HepG2 (cell line): ENCODE measurements around the gene FCGBP. TPM values are rescaled to one million over a fixed set of nuclear protein-coding genes. Genes with fewer than 3 reads are reported as not detected.

Experiments used
- ADNP ChIP-seq: sonication (generic); formaldehyde crosslinking; IDR thresholded peaks from 2 replicates; pipeline ENCODE4 v1.4.0; 2020; ENCODE audit warnings: missing genetic modification reagents
- ATF1 ChIP-seq: IDR thresholded peaks from 2 replicates; pipeline ENCODE4 v1.6.1; 2016; ENCODE audit warnings: mild to moderate bottlenecking, control low read depth
- ELF1 ChIP-seq: sonication (generic); formaldehyde crosslinking; IDR thresholded peaks from 2 replicates; pipeline ENCODE4 v1.4.0; 2020; ENCODE audit warnings: missing genetic modification reagents
- HDAC6 ChIP-seq: fragments of 200-600 bp; sonication (generic); IDR thresholded peaks from 2 replicates; pipeline ENCODE4 v1.7.0; 2017; ENCODE audit warnings: mild to moderate bottlenecking, antibody characterized with exemption, low read length, low read depth
- HHEX ChIP-seq: IDR thresholded peaks from 2 replicates; pipeline ENCODE4 v1.6.1; 2016; ENCODE audit warnings: control low read depth
- KDM5B ChIP-seq: sonication (generic); formaldehyde crosslinking; IDR thresholded peaks from 2 replicates; pipeline ENCODE4 v1.4.0; 2020; ENCODE audit warnings: missing genetic modification reagents, mild to moderate bottlenecking, borderline replicate concordance
- MAFK ChIP-seq, 2 experiments: IDR thresholded peaks in 1 of 2; conservative IDR thresholded peaks in 1 of 2; 2 replicates each; pipeline ENCODE4 v1.6.1; 2011; ENCODE audit warnings: improper control_type of control experiment in 2 of 2, low read length in 2 of 2
- MTF1 ChIP-seq: sonication (generic); formaldehyde crosslinking; IDR thresholded peaks from 2 replicates; pipeline ENCODE4 v1.5.0; 2020; ENCODE audit warnings: missing genetic modification reagents
- SETDB1 ChIP-seq: sonication (generic); formaldehyde crosslinking; IDR thresholded peaks from 2 replicates; pipeline ENCODE4 v1.5.1; 2020; ENCODE audit warnings: missing genetic modification reagents, mild to moderate bottlenecking, borderline replicate concordance
- SMARCC2 ChIP-seq: fragments of 450-650 bp; IDR thresholded peaks from 2 replicates; pipeline ENCODE4 v1.6.1; 2017; ENCODE audit warnings: antibody characterized with exemption, mild to moderate bottlenecking
- ZFP36 ChIP-seq: fragments of 150-350 bp; IDR thresholded peaks from 2 replicates; pipeline ENCODE4 v1.6.1; 2018; ENCODE audit warnings: borderline replicate concordance, low read length, low read depth; ENCODE audit not compliant: partially characterized antibody
- ZNF101 ChIP-seq: sonication (generic); formaldehyde crosslinking; IDR thresholded peaks from 2 replicates; pipeline ENCODE4 v1.4.0; 2020; ENCODE audit warnings: mild to moderate bottlenecking, low read depth, missing genetic modification reagents, borderline replicate concordance
- ZNF747 ChIP-seq: sonication (generic); formaldehyde crosslinking; IDR thresholded peaks from 2 replicates; pipeline ENCODE4 v1.8.1; 2023; ENCODE audit warnings: missing genetic modification reagents, mild to moderate bottlenecking, borderline replicate concordance
- polyA plus RNA-seq, 8 experiments: library from polyadenylated mRNA; depleted of rRNA in 3 of 8; stranded (reverse) in 7 of 8; unstranded in 1 of 8; fragments of >200 nt; fragmentation: Illumina TruSeq in 4 of 8; extraction: Trizol in 4 of 8; gene quantifications; 2 replicates each; pipeline versions ENCODE4 v1.2.1 to v1.2.3, GENCODE V29; 2011 to 2016; ENCODE audit warnings: low read depth in 4 of 8, missing spikeins in 1 of 8, mixed read lengths in 1 of 8; ENCODE audit not compliant: insufficient read depth in 1 of 8
- total RNA-seq, 5 experiments: library from RNA; depleted of rRNA; stranded (reverse); fragments of >200 nt; fragmentation: Illumina TruSeq; extraction: Trizol; gene quantifications; 2 replicates each; pipeline ENCODE4 v1.2.3, GENCODE V29; 2016; ENCODE audit warnings: low read depth in 1 of 5
- TF ChIP-seq, protein P1 (sequence below): sonication (generic); formaldehyde crosslinking; IDR thresholded peaks from 2 replicates; pipeline ENCODE4 v1.4.0; 2020; ENCODE audit warnings: missing genetic modification reagents, borderline replicate concordance
- TF ChIP-seq, protein P2 (sequence below): sonication (generic); formaldehyde crosslinking; IDR thresholded peaks from 2 replicates; pipeline ENCODE4 v1.8.0; 2022; ENCODE audit warnings: missing genetic modification reagents, mild to moderate bottlenecking, moderate library complexity, borderline replicate concordance
- TF ChIP-seq, protein P3 (sequence below): sonication (generic); formaldehyde crosslinking; IDR thresholded peaks from 2 replicates; pipeline ENCODE4 v1.4.0; 2020; ENCODE audit warnings: missing genetic modification reagents
- TF ChIP-seq, protein P4 (sequence below): IDR thresholded peaks from 2 replicates; pipeline ENCODE4 v1.6.1; 2016; ENCODE audit warnings: low read depth, missing genetic modification reagents, missing compliant biosample characterization

FCGBP gene
- total and polyA plus RNA-seq, 2 of the 13 experiments (the other 11 are each of a cell fraction or from before 2014, with no cell fraction given), result 1.3 to 7.0 TPM

DNA sequence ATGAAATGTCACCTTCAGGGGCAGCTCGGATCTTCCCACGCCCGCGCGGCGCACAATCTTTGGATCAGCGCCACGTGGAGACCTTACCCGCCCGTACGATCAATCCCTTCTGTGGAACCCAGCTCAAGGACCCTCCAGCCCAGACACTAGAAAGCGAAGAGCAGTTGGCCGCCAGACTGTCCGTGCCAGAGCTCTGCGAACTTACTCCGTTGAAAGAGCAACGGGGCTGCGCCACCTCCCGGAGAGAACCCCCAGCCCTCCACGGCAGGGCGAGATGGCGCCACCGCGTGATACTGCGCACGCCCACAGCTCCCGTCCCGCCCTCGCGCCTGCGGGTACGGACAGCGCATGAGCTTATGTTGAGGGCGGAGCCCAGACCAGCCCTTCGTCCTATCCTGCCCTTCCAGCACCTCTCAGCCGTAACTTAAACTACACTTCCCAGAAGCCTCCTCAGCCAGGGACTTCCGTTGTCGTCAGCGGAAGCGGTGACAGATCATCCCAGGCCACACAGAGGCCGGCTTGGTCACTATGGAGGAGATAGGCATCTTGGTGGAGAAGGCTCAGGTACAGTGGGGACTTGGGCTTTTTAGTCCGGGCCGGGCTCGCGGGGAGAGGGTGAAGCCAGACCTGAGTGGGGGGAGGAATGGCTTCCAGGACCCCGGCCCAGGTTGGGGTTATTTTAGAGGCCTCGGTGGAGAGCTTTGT, 36.4 kb upstream of the FCGBP start, which contains the start of gene PSMC4 (continued):
- TF ChIP-seq SMARCC2 (no peak), MTF1 (CRISPR knock-in tag) (no peak), KDM5B (peak; percentile 95; the same call in 1 of the 2 replicates), ATF1 (CRISPR knock-in tag) (peak; percentile 95), MAFK (conservative IDR thresholded peaks at IDR 0.05 in 1 of 2, IDR thresholded peaks at IDR 0.05 in 1 of 2; ENCODE audit: low read length in 2 of 2) (no peak), HHEX (CRISPR knock-in tag) (no peak), ZNF747 (CRISPR knock-in tag) (0 out of 2 replicates have a peak, but pooled peaks have one; percentile 38), ADNP (CRISPR knock-in tag) (no peak), HDAC6 (no peak), ZNF101 (CRISPR knock-in tag) (no peak), ELF1 (CRISPR knock-in tag) (peak; percentile 96), ZFP36 (no peak), SETDB1 (CRISPR knock-in tag) (no peak)
- TF ChIP-seq, protein P1, sequence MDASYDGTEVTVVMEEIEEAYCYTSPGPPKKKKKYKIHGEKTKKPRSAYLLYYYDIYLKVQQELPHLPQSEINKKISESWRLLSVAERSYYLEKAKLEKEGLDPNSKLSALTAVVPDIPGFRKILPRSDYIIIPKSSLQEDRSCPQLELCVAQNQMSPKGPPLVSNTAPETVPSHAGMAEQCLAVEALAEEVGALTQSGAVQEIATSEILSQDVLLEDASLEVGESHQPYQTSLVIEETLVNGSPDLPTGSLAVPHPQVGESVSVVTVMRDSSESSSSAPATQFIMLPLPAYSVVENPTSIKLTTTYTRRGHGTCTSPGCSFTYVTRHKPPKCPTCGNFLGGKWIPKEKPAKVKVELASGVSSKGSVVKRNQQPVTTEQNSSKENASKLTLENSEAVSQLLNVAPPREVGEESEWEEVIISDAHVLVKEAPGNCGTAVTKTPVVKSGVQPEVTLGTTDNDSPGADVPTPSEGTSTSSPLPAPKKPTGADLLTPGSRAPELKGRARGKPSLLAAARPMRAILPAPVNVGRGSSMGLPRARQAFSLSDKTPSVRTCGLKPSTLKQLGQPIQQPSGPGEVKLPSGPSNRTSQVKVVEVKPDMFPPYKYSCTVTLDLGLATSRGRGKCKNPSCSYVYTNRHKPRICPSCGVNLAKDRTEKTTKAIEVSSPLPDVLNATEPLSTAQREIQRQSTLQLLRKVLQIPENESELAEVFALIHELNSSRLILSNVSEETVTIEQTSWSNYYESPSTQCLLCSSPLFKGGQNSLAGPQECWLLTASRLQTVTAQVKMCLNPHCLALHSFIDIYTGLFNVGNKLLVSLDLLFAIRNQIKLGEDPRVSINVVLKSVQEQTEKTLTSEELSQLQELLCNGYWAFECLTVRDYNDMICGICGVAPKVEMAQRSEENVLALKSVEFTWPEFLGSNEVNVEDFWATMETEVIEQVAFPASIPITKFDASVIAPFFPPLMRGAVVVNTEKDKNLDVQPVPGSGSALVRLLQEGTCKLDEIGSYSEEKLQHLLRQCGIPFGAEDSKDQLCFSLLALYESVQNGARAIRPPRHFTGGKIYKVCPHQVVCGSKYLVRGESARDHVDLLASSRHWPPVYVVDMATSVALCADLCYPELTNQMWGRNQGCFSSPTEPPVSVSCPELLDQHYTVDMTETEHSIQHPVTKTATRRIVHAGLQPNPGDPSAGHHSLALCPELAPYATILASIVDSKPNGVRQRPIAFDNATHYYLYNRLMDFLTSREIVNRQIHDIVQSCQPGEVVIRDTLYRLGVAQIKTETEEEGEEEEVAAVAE (CRISPR knock-in tag), result peak; percentile 79
- TF ChIP-seq, protein P2, sequence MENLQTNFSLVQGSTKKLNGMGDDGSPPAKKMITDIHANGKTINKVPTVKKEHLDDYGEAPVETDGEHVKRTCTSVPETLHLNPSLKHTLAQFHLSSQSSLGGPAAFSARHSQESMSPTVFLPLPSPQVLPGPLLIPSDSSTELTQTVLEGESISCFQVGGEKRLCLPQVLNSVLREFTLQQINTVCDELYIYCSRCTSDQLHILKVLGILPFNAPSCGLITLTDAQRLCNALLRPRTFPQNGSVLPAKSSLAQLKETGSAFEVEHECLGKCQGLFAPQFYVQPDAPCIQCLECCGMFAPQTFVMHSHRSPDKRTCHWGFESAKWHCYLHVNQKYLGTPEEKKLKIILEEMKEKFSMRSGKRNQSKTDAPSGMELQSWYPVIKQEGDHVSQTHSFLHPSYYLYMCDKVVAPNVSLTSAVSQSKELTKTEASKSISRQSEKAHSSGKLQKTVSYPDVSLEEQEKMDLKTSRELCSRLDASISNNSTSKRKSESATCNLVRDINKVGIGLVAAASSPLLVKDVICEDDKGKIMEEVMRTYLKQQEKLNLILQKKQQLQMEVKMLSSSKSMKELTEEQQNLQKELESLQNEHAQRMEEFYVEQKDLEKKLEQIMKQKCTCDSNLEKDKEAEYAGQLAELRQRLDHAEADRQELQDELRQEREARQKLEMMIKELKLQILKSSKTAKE (CRISPR knock-in tag), result no peak
- TF ChIP-seq, protein P3, sequence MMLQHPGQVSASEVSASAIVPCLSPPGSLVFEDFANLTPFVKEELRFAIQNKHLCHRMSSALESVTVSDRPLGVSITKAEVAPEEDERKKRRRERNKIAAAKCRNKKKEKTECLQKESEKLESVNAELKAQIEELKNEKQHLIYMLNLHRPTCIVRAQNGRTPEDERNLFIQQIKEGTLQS, result peak; percentile 69; the same call in 1 of the 2 replicates
- TF ChIP-seq, protein P4, sequence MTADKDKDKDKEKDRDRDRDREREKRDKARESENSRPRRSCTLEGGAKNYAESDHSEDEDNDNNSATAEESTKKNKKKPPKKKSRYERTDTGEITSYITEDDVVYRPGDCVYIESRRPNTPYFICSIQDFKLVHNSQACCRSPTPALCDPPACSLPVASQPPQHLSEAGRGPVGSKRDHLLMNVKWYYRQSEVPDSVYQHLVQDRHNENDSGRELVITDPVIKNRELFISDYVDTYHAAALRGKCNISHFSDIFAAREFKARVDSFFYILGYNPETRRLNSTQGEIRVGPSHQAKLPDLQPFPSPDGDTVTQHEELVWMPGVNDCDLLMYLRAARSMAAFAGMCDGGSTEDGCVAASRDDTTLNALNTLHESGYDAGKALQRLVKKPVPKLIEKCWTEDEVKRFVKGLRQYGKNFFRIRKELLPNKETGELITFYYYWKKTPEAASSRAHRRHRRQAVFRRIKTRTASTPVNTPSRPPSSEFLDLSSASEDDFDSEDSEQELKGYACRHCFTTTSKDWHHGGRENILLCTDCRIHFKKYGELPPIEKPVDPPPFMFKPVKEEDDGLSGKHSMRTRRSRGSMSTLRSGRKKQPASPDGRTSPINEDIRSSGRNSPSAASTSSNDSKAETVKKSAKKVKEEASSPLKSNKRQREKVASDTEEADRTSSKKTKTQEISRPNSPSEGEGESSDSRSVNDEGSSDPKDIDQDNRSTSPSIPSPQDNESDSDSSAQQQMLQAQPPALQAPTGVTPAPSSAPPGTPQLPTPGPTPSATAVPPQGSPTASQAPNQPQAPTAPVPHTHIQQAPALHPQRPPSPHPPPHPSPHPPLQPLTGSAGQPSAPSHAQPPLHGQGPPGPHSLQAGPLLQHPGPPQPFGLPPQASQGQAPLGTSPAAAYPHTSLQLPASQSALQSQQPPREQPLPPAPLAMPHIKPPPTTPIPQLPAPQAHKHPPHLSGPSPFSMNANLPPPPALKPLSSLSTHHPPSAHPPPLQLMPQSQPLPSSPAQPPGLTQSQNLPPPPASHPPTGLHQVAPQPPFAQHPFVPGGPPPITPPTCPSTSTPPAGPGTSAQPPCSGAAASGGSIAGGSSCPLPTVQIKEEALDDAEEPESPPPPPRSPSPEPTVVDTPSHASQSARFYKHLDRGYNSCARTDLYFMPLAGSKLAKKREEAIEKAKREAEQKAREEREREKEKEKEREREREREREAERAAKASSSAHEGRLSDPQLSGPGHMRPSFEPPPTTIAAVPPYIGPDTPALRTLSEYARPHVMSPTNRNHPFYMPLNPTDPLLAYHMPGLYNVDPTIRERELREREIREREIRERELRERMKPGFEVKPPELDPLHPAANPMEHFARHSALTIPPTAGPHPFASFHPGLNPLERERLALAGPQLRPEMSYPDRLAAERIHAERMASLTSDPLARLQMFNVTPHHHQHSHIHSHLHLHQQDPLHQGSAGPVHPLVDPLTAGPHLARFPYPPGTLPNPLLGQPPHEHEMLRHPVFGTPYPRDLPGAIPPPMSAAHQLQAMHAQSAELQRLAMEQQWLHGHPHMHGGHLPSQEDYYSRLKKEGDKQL, result peak; percentile 44; the same call in 1 of the 2 replicates
